NB4 (cell line): ENCODE measurements around the gene LEFTY2.
"Not testable (repeated sequence)": the region's sequence is repeated elsewhere in the genome, so short reads cannot be mapped to it uniquely, and the experiment has no call there.

Experiments
- DNase-seq: peaks from one replicate; pipeline ENCODE4 v3.0.0; 2010; ENCODE audit warnings: low read depth
- H3K4me3 ChIP-seq: one replicate; pipeline ENCODE4 v1.5.1; 2011; ENCODE audit warnings: mild to moderate bottlenecking, low read depth, low read length, moderate library complexity
- CTCF ChIP-seq: IDR thresholded peaks from one replicate; pipeline ENCODE4 v1.5.1; 2012; ENCODE audit warnings: low read depth, low read length
- MAX ChIP-seq: IDR thresholded peaks from 2 replicates; pipeline ENCODE4 v1.6.1; 2011; ENCODE audit warnings: low read depth, low read length
- MYC ChIP-seq: IDR thresholded peaks from 2 replicates; pipeline ENCODE4 v1.6.1; 2011; ENCODE audit warnings: low read depth, low read length
- POLR2A ChIP-seq: IDR thresholded peaks from 2 replicates; pipeline ENCODE4 v1.6.1; 2011; ENCODE audit warnings: mild to moderate bottlenecking; ENCODE audit not compliant: insufficient read length; ENCODE audit errors: extremely low read depth

Gene LEFTY2

GRCh38 chr1:225891229-225891972, 49.6 kb downstream of the LEFTY2 start:
- TF ChIP-seq POLR2A (no peak), MAX (no peak), CTCF (no peak), MYC (no peak)
- H3K4me3 ChIP-seq = no peak overlapping the region
- DNase-seq = no peak

GRCh38 chr1:225890346-225891228, 50.4 kb downstream of the LEFTY2 start:
- no peak for TF ChIP-seq POLR2A
- TF ChIP-seq CTCF = no peak
- no peak for TF ChIP-seq MAX
- TF ChIP-seq MYC = no peak
- DNase-seq = no peak
- H3K4me3 ChIP-seq = no peak overlapping the region

- no peak for DNase-seq
- no peak for TF ChIP-seq MYC
- no peak overlapping the region for H3K4me3 ChIP-seq
Measured at GRCh38 chr1:225889743-225890142, 51.3 kb downstream of the LEFTY2 start.

- H3K4me3 ChIP-seq = no peak within 1 kb of the TSS
- TF ChIP-seq POLR2A = no peak
- no peak for TF ChIP-seq MAX
- TF ChIP-seq CTCF = no peak
- TF ChIP-seq MYC = no peak
- no peak for DNase-seq
Measured at GRCh38 chr1:225888898-225889601, 52.0 kb downstream of the LEFTY2 start, which contains the start of gene LEFTY1. TSS of gene LEFTY1 (minus strand) at chr1:225889146. CDS start at chr1:225889066, 80 bp downstream.

- TF ChIP-seq POLR2A (no peak), CTCF (no peak), MYC (no peak), MAX (no peak)
- no peak overlapping the region for H3K4me3 ChIP-seq
- DNase-seq = no peak
Measured at GRCh38 chr1:225888289-225888897, 52.6 kb downstream of the LEFTY2 start.

- DNase-seq, H3K4me3 ChIP-seq: not testable (repeated sequence)
Measured at GRCh38 chr1:225887554-225888288, 53.3 kb downstream of the LEFTY2 start.
